Activated naive CD4-positive, alpha-beta T cell treated with anti-CD3 and anti-CD28 coated beads for 36 hours (primary cell): Measurements from ENCODE around the gene FBXL19. TPM values are rescaled to one million over a fixed set of nuclear protein-coding genes. Genes with fewer than 3 reads are reported as not detected.

Source experiments
- CTCF ChIA-PET: fragments of 350-600 bp; sonication (Branson Sonifier 250); formaldehyde crosslinking; loops from one replicate; lab custom pipeline; 2021; ENCODE audit warnings: antibody characterized with exemption; lab: Charles Lee
- DNase-seq: peaks from one replicate; pipeline ENCODE4 v3.0.0-alpha.2; 2020
- H3K27ac Mint-ChIP-seq: one replicate; pipeline ENCODE4 v1.8.0; 2021; ENCODE audit warnings: mild to moderate bottlenecking, mixed read lengths
- H3K27me3 Mint-ChIP-seq: one replicate; pipeline ENCODE4 v1.8.0; 2021; ENCODE audit warnings: low read depth, mixed read lengths
- H3K36me3 Mint-ChIP-seq: one replicate; pipeline ENCODE4 v1.8.0; 2021; ENCODE audit warnings: low read depth, mixed read lengths
- H3K4me1 Mint-ChIP-seq: one replicate; pipeline ENCODE4 v1.8.0; 2021; ENCODE audit warnings: low read depth, mixed read lengths
- H3K4me3 Mint-ChIP-seq: one replicate; pipeline ENCODE4 v1.8.0; 2021; ENCODE audit warnings: mild to moderate bottlenecking, moderate library complexity, mixed read lengths
- H3K9me3 Mint-ChIP-seq: one replicate; pipeline ENCODE4 v1.8.0; 2021; ENCODE audit warnings: mixed read lengths
- intact Hi-C: fragments of 100-400 bp; cut with micrococcal nuclease; formaldehyde crosslinking; loops from one replicate; pipeline ENCODE4 v1.15.1; 2023
- total RNA-seq, 2 experiments: library from RNA; stranded (reverse); gene quantifications; one replicate each; pipeline ENCODE4 v1.2.3, GENCODE V29; 2021

The FBXL19 gene
- total RNA-seq, 2 experiments from 2014 or later: 13.6 to 15.2 TPM

- H3K9me3 Mint-ChIP-seq: no peaks in the 10 kb centered on the region
- intact Hi-C loops: no loop called here
- DNase-seq: no peak
- CTCF ChIA-PET: no interaction called here
- no peaks in the 10 kb centered on the region for H3K27me3 Mint-ChIP-seq
- no peak overlapping the region for H3K27ac Mint-ChIP-seq
- H3K36me3 Mint-ChIP-seq: peaks cover 5% of the 10 kb centered on the region
- H3K4me3 Mint-ChIP-seq: no peak overlapping the region
- no peaks in the 10 kb centered on the region for H3K4me1 Mint-ChIP-seq
These were observed 64.3 kb downstream of the FBXL19 start for GRCh38 chr16:30987581-30988190.

- Mint-ChIP-seq H3K27ac (no peak overlapping the region), H3K27me3 (no peaks in the 10 kb centered on the region), H3K4me1 (peaks cover 3% of the 10 kb centered on the region), H3K4me3 (no peak overlapping the region), H3K36me3 (peaks cover 3% of the 10 kb centered on the region), H3K9me3 (no peaks in the 10 kb centered on the region)
- CTCF ChIA-PET: no interaction called here
- DNase-seq: no peak
- intact Hi-C loops: no loop called here
These were observed 66.2 kb downstream of the FBXL19 start for GRCh38 chr16:30989469-30990047.

- no peak for DNase-seq
- no peak overlapping the region for H3K27ac Mint-ChIP-seq
- no peak overlapping the region for H3K4me3 Mint-ChIP-seq
- intact Hi-C loops: no loop called here
- H3K27me3 Mint-ChIP-seq: no peaks in the 10 kb centered on the region
- H3K36me3 Mint-ChIP-seq: peaks cover 3% of the 10 kb centered on the region
- CTCF ChIA-PET: no interaction called here
- H3K9me3 Mint-ChIP-seq: no peaks in the 10 kb centered on the region
- H3K4me1 Mint-ChIP-seq: peaks cover 4% of the 10 kb centered on the region
These were observed 66.7 kb downstream of the FBXL19 start for GRCh38 chr16:30990105-30990504.

- no peak overlapping the region for H3K4me3 Mint-ChIP-seq
- peaks cover 4% of the 10 kb centered on the region for H3K4me1 Mint-ChIP-seq
- DNase-seq: no peak
- intact Hi-C loops: no loop called here
- H3K9me3 Mint-ChIP-seq: no peaks in the 10 kb centered on the region
- H3K36me3 Mint-ChIP-seq: peaks cover 3% of the 10 kb centered on the region
- no peaks in the 10 kb centered on the region for H3K27me3 Mint-ChIP-seq
- CTCF ChIA-PET: interaction anchor here (0.6 kb wide), 2 partner anchors 428 to 702 kb away, joined by 5 read pairs; no protein-coding TSS in a partner anchor
- H3K27ac Mint-ChIP-seq: no peak overlapping the region
These were observed 67.7 kb downstream of the FBXL19 start for GRCh38 chr16:30991052-30991451.

- H3K36me3 Mint-ChIP-seq: no peaks in the 10 kb centered on the region
- H3K27me3 Mint-ChIP-seq: no peaks in the 10 kb centered on the region
- no peak for DNase-seq
- H3K4me1 Mint-ChIP-seq: peaks cover 11% of the 10 kb centered on the region
- no peak overlapping the region for H3K27ac Mint-ChIP-seq
- intact Hi-C loops: no loop called here
- H3K4me3 Mint-ChIP-seq: no peak overlapping the region
- CTCF ChIA-PET: no interaction called here
- H3K9me3 Mint-ChIP-seq: no peaks in the 10 kb centered on the region
These were observed 69.0 kb downstream of the FBXL19 start for GRCh38 chr16:30992276-30992780.

GRCh38 chr16:30992931-30993816 lies 69.8 kb downstream of the FBXL19 start:
- CTCF ChIA-PET: interaction anchor here (0.6 to 0.8 kb wide), 3 partner anchors 7 to 76 kb away, joined by 3 to 4 read pairs (median 3); no protein-coding TSS in a partner anchor
- H3K4me1 Mint-ChIP-seq: peaks cover 11% of the 10 kb centered on the region
- H3K9me3 Mint-ChIP-seq: no peaks in the 10 kb centered on the region
- no peaks in the 10 kb centered on the region for H3K36me3 Mint-ChIP-seq
- no peak overlapping the region for H3K4me3 Mint-ChIP-seq
- no peak for DNase-seq
- no peak overlapping the region for H3K27ac Mint-ChIP-seq
- no peaks in the 10 kb centered on the region for H3K27me3 Mint-ChIP-seq
- intact Hi-C loops: no loop called here

- CTCF ChIA-PET: interaction anchor here (1.3 kb wide), 1 partner anchor 10 kb away, joined by 3 read pairs; no protein-coding TSS in a partner anchor
These were observed 72.6 kb downstream of the FBXL19 start for GRCh38 chr16:30995927-30996323.

GRCh38 chr16:30996324-30996984 lies 73.1 kb downstream of the FBXL19 start:
- H3K27ac Mint-ChIP-seq: no peak overlapping the region
- intact Hi-C loops: loop anchor here (2.0 to 5.0 kb wide), 2 partner anchors 36 to 461 kb away; partner anchors contain the start of genes ARMC5 and STX4
- no peak for DNase-seq

More at GRCh38 chr16:30995927-30996323, 72.6 kb downstream of the FBXL19 start:
- intact Hi-C loops: loop anchor here (2.0 to 5.0 kb wide), 2 partner anchors 37 to 461 kb away; partner anchors contain the start of genes ARMC5 and STX4
- no peak overlapping the region for H3K27ac Mint-ChIP-seq
- H3K9me3 Mint-ChIP-seq: no peaks in the 10 kb centered on the region
- no peak for DNase-seq
- no peaks in the 10 kb centered on the region for H3K27me3 Mint-ChIP-seq
- H3K4me1 Mint-ChIP-seq: peaks cover 11% of the 10 kb centered on the region
- H3K36me3 Mint-ChIP-seq: no peaks in the 10 kb centered on the region
- peak overlapping the region; percentile 34 for H3K4me3 Mint-ChIP-seq

GRCh38 chr16:30996985-30997724 lies 73.8 kb downstream of the FBXL19 start:
- intact Hi-C loops: loop anchor here (1.0 to 5.0 kb wide), 3 partner anchors 36 to 460 kb away; partner anchors contain the start of genes ARMC5 and STX4
- DNase-seq: peak; percentile 86
- Mint-ChIP-seq H3K27ac (no peak overlapping the region), H3K9me3 (no peaks in the 10 kb centered on the region), H3K4me1 (peaks cover 11% of the 10 kb centered on the region), H3K36me3 (no peaks in the 10 kb centered on the region), H3K27me3 (no peaks in the 10 kb centered on the region), H3K4me3 (peak overlapping the region; percentile 73)
- CTCF ChIA-PET: interaction anchor here (1.3 to 2.4 kb wide), 2 partner anchors 11 to 13 kb away, joined by 3 to 12 read pairs; partner anchors contain the start of gene HSD3B7

More at GRCh38 chr16:30996324-30996984, 73.1 kb downstream of the FBXL19 start:
- Mint-ChIP-seq H3K9me3 (no peaks in the 10 kb centered on the region), H3K4me1 (peaks cover 11% of the 10 kb centered on the region), H3K27me3 (no peaks in the 10 kb centered on the region), H3K36me3 (no peaks in the 10 kb centered on the region), H3K4me3 (peak overlapping the region; percentile 73)
- CTCF ChIA-PET: interaction anchor here (1.3 kb wide), 1 partner anchor 10 kb away, joined by 3 read pairs; no protein-coding TSS in a partner anchor

- H3K27ac Mint-ChIP-seq: no peak overlapping the region
- no peaks in the 10 kb centered on the region for H3K9me3 Mint-ChIP-seq
- no peak for DNase-seq
- peaks cover 11% of the 10 kb centered on the region for H3K4me1 Mint-ChIP-seq
- intact Hi-C loops: loop anchor here (1.0 to 5.0 kb wide), 3 partner anchors 35 to 459 kb away; partner anchors contain the start of genes ARMC5 and STX4
- H3K27me3 Mint-ChIP-seq: no peaks in the 10 kb centered on the region
- H3K36me3 Mint-ChIP-seq: no peaks in the 10 kb centered on the region
- CTCF ChIA-PET: interaction anchor here (2.4 kb wide), 1 partner anchor 14 kb away, joined by 12 read pairs; the partner anchor contains the start of gene HSD3B7
- H3K4me3 Mint-ChIP-seq: peak overlapping the region; percentile 49
These were observed 74.6 kb downstream of the FBXL19 start for GRCh38 chr16:30997725-30998711.
